ENCODE results near the gene ATG9B.

DNA sequence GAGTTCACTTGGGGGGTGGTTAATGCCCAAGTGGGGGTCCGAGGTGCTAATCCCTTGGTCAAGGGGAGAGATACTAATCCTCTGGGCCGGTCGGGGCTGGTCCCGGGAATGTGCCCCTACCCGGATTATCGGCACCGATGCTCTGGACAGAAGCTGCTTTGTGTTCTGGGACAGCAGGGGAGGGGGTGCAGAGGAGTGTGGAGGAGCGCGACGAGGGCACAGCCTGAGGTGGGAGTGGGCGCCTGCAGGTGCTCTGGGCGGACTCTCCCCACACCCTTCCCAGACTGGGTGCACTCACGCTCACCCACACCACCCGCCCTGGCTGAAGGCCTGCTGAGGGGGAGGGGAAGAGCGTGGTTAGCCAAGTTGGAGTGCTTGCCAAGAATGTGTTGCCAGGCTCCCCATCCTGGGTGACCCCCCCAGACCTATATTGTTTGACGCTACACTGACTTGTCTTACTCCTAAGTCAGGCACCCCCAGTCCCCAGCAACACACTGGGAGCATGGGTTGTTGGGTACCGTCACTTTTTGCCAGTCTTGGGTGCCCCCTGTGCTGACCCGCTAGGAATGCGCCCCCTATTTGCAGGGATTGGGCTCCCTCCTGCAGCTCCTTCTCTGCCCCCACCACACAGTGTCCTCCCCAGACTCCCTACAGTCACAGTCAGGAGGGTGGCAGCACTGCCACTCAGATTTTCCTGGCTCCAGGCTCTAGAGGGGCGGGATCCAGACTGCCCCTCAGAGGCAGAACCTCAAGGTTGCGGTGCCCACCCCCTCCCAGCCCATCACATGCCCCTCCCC, 36.3 kb upstream of the ATG9B start:
- TF ChIP-seq, protein P1, sequence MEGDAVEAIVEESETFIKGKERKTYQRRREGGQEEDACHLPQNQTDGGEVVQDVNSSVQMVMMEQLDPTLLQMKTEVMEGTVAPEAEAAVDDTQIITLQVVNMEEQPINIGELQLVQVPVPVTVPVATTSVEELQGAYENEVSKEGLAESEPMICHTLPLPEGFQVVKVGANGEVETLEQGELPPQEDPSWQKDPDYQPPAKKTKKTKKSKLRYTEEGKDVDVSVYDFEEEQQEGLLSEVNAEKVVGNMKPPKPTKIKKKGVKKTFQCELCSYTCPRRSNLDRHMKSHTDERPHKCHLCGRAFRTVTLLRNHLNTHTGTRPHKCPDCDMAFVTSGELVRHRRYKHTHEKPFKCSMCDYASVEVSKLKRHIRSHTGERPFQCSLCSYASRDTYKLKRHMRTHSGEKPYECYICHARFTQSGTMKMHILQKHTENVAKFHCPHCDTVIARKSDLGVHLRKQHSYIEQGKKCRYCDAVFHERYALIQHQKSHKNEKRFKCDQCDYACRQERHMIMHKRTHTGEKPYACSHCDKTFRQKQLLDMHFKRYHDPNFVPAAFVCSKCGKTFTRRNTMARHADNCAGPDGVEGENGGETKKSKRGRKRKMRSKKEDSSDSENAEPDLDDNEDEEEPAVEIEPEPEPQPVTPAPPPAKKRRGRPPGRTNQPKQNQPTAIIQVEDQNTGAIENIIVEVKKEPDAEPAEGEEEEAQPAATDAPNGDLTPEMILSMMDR (IDR thresholded peaks at IDR 0.05; ENCODE audit: insufficient read depth, low read length): no peak
- TF ChIP-seq, protein P2, sequence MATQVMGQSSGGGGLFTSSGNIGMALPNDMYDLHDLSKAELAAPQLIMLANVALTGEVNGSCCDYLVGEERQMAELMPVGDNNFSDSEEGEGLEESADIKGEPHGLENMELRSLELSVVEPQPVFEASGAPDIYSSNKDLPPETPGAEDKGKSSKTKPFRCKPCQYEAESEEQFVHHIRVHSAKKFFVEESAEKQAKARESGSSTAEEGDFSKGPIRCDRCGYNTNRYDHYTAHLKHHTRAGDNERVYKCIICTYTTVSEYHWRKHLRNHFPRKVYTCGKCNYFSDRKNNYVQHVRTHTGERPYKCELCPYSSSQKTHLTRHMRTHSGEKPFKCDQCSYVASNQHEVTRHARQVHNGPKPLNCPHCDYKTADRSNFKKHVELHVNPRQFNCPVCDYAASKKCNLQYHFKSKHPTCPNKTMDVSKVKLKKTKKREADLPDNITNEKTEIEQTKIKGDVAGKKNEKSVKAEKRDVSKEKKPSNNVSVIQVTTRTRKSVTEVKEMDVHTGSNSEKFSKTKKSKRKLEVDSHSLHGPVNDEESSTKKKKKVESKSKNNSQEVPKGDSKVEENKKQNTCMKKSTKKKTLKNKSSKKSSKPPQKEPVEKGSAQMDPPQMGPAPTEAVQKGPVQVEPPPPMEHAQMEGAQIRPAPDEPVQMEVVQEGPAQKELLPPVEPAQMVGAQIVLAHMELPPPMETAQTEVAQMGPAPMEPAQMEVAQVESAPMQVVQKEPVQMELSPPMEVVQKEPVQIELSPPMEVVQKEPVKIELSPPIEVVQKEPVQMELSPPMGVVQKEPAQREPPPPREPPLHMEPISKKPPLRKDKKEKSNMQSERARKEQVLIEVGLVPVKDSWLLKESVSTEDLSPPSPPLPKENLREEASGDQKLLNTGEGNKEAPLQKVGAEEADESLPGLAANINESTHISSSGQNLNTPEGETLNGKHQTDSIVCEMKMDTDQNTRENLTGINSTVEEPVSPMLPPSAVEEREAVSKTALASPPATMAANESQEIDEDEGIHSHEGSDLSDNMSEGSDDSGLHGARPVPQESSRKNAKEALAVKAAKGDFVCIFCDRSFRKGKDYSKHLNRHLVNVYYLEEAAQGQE (IDR thresholded peaks at IDR 0.05; ENCODE audit: insufficient replicate concordance, low read depth): no peak

Data from HL-60 (cell line).